GM18907 (cell line): ENCODE measurements around the gene OGFR.
"Not testable (repeated sequence)": the region's sequence is repeated elsewhere in the genome, so short reads cannot be mapped to it uniquely, and the experiment has no call there.

Source experiments
- ATAC-seq: cut with Tn5 transposase; IDR thresholded peaks from one replicate; pipeline ENCODE4 v1.9.1; 2021; ENCODE audit warnings: mild to moderate bottlenecking, moderate library complexity; ENCODE audit not compliant: unreplicated experiment

OGFR gene

DNA sequence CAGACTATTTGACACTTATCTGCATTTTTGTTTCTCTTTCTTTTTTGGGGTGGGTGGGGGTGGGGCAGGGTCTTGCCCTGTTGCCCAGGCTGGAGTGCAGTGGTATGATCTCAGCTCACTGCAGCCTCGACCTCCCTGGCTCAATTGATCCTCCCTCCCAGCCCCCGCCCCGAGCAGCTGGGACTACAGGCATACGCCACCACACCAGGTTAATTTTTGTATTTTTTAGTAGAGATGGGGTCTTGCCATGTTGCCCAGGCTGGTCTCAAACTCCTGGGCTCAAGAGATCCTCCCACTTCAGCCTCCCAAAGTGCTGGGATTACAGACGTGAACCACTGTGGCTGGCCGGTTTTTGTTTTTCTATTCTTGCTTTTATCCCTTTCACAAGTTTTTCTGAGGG lies 48.7 kb downstream of the OGFR start:
- ATAC-seq: not testable (repeated sequence)

- no peak for ATAC-seq
Measured at GRCh38 chr20:62854121-62854520, 49.5 kb downstream of the OGFR start.

- ATAC-seq: no peak
Measured at GRCh38 chr20:62855120-62855519, 50.5 kb downstream of the OGFR start.

GRCh38 chr20:62856931-62857619 lies 52.4 kb downstream of the OGFR start:
- no peak for ATAC-seq

- no peak for ATAC-seq
Measured at GRCh38 chr20:62858058-62858830, 53.6 kb downstream of the OGFR start.

DNA sequence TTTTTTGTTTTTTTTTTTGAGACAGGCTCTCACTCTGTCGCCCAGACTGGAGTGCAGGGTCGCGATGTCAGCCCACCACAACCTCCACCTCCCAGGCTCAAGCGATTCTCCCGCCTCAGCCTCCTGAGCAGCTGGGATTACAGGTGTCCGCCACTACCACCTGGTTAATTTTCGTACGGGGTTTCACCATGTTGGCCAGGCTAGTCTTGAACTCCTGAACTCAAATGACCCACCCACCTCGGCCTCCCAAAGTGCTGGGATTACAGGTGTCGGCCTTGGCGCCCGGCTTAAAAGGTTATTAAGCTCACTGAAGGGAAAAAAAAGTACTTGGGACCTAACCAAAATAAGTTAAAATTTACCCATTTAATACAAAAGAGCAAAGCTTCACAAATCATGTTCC lies 55.1 kb downstream of the OGFR start:
- ATAC-seq: no peak

GRCh38 chr20:62860391-62860923 lies 55.8 kb downstream of the OGFR start:
- no peak for ATAC-seq

DNA sequence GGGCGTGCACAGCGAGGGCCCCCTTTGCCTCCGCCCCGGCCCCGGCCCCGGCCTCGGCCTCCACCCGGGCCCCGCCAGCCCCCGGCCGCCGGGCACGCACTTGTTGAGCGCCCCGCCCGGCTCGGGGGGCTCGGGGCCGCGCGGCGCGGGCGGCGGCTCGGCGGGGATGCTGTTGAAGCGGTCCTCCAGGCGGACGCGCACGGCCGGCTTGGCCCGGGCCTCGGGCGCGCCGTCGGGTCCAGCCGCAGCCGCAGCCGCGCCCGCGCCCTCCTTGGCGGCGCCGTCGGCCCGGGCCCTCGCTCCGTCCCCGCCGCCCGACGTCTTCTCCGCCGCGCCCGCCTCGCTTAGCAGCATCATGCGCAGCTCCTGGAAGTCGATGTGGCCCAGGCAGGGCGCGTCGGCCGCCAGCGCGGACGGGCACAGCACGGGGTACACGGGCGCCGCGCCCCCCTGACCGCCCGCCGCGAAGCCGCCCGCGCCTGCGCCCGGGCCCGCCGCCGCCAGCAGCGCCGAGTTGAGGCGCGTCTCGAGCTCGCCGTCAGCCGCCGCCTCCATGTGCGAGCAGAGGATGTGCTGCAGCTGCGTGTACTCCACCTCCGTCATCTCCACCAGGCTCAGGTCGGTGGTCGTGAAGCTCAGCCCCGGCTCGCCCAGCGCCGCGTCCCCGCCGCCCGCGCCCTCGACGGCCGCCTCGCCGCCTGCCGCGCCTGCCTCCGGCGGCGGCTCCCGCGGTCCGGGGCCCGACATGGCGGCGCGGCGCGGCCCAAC lies 56.5 kb downstream of the OGFR start:
- ATAC-seq: peak; percentile 34

DNA sequence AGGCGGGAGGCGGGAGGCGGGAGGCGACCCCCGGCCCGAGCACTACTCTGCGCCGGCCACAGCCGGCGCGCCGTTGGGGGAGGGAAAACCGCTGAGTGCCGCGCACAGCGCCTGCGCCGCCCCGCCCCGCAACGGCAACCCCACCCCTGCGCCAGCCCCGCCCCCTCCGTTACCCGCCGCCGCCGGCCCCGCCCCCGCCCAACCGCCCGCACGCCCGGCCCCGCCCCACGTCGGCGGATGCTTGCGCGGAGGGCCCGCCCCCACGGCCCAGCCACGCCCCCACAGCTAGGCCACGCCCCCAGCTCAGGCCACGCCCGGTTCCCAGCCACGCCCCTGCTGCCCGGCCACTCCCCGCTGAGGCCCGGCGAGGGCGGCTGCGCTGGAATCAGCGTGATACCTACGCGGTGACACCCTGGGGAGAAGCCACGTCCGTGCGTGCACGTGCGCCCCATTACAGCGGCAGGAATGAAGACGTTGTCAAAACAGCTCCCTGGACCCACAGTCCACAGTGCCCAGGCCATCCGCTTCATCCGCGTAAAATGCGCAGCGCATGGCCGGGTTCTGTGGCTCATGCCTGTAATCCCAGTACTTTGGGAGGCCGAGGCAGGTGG lies 57.2 kb downstream of the OGFR start, which contains the start of gene TCFL5:
TSS of gene TCFL5 (minus strand) at position 97 of the 611 bp plus-strand sequence. CDS start 152 bp downstream, outside the sequence.
- ATAC-seq: peak; percentile 66
